GM10248 (cell line): ENCODE results near the gene ZFAND2B.

Source experiments
- CTCF ChIA-PET: fragments of 300-600 bp; sonication (Branson Sonifier 250); formaldehyde crosslinking; extraction: SDS; loops from one replicate; lab custom pipeline; 2021; ENCODE audit warnings: antibody characterized with exemption; lab: Yijun Ruan, JAX
- POLR2A ChIA-PET: fragments of 350-650 bp; sonication (Branson Sonifier 250); formaldehyde crosslinking; extraction: SDS; loops from one replicate; lab custom pipeline; 2020; ENCODE audit warnings: antibody characterized with exemption; lab: Yijun Ruan, JAX
- DNase-seq: peaks from one replicate; pipeline ENCODE4 v3.0.0; 2012; ENCODE audit errors: extremely low spot score
- TF ChIP-seq, protein P1 (sequence below): IDR thresholded peaks from 2 replicates; pipeline ENCODE4 v1.5.1; 2012; ENCODE audit warnings: mild to moderate bottlenecking, low read depth; ENCODE audit errors: extremely low read depth, missing control alignments, control extremely low read depth

ZFAND2B gene

DNA sequence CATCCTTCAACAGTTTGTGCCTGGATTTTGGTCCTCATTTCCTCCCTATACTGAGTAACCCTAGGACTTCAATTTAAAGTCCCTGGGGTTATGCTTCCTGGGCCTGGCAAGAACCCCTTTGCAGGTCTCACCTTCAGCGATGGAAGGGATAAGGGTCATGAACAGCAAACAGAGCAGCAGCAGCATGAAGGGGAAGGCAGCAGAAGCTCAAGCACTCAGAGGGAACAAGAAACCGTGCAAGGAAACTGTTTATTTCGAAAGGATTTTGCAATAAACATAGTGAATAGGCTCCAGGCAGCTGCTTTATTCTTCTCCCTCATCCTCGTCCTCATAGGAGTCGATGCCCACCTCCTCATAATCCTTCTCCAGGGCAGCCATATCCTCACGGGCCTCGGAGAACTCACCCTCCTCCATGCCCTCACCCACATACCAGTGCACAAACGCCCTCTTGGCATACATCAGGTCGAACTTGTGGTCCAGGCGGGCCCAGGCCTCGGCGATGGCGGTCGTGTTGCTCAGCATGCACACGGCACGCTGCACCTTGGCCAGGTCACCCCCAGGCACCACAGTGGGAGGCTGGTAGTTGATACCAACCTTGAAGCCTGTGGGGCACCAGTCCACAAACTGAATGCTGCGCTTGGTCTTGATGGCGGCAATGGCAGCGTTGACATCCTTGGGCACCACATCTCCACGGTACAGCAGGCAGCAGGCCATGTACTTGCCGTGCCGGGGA is 43.6 kb downstream of the ZFAND2B start:
- TF ChIP-seq, protein P1, sequence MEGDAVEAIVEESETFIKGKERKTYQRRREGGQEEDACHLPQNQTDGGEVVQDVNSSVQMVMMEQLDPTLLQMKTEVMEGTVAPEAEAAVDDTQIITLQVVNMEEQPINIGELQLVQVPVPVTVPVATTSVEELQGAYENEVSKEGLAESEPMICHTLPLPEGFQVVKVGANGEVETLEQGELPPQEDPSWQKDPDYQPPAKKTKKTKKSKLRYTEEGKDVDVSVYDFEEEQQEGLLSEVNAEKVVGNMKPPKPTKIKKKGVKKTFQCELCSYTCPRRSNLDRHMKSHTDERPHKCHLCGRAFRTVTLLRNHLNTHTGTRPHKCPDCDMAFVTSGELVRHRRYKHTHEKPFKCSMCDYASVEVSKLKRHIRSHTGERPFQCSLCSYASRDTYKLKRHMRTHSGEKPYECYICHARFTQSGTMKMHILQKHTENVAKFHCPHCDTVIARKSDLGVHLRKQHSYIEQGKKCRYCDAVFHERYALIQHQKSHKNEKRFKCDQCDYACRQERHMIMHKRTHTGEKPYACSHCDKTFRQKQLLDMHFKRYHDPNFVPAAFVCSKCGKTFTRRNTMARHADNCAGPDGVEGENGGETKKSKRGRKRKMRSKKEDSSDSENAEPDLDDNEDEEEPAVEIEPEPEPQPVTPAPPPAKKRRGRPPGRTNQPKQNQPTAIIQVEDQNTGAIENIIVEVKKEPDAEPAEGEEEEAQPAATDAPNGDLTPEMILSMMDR: no peak
- no peak for DNase-seq
- ChIA-PET POLR2A (interaction anchor here (1.3 to 1.9 kb wide), 2 partner anchors 12 to 29 kb away, joined by 6 to 11 read pairs; partner anchors contain the start of gene DNAJB2), CTCF (interaction anchor here (0.8 to 10.2 kb wide), 8 partner anchors 11 to 96 kb away, joined by 3 to 116 read pairs (median 3); partner anchors contain the start of gene DNAJB2)

DNA sequence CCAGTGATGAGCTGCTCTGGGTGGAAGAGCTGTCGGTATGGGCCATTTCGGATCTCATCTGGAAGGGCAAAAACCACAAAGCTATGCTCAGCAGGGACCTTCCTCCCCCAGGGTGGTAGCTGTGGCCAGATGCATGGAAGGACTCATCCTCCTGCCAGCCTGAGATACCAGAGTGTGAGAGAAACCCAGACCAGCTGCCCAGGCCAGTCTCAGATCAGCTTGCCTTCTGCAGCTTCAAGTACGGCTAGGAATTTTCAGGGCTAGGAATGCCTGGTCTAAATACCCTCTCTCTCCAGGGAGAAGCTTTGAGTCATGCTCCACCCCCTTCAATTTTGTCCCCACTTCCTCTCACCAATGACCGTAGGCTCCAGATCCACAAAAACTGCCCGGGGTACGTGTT is 45.1 kb downstream of the ZFAND2B start:
- ChIA-PET POLR2A (interaction anchor here (0.9 to 1.6 kb wide), 3 partner anchors 34 to 75 kb away, joined by 3 to 8 read pairs (median 4); partner anchors contain the start of gene CNPPD1), CTCF (interaction anchor here (1.4 to 10.2 kb wide), 5 partner anchors 10 to 92 kb away, joined by 3 to 116 read pairs (median 4); no protein-coding TSS in a partner anchor)
- DNase-seq: no peak
- TF ChIP-seq, protein P1: no peak

DNA sequence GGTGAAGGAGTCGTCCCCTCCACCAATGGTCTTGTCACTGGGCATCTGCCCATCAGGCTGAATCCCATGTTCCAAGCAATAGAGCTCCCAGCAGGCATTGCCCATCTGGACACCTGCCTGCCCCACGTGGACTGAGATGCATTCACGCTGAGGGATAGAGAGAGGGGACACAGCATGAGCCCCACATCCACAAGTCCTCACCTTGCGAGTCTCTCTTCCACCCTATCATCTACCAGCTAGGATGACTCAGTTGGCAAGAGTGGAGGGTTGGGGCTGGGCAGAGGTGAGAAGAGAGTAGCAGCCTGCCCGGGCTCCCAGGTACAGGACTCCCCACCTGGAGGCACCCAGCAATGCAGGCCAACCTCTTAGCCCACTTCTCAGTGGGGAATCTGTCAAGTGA is 45.5 kb downstream of the ZFAND2B start:
- TF ChIP-seq, protein P1: no peak
- ChIA-PET POLR2A (interaction anchor here (0.6 to 2.8 kb wide), 7 partner anchors 13 to 512 kb away, joined by 3 to 13 read pairs (median 4); partner anchors contain the start of gene CNPPD1), CTCF (interaction anchor here (0.8 to 10.2 kb wide), 10 partner anchors 10 to 136 kb away, joined by 3 to 116 read pairs (median 4); partner anchors contain the start of genes ANKZF1, ATG9A and DNPEP)
- no peak for DNase-seq

DNA sequence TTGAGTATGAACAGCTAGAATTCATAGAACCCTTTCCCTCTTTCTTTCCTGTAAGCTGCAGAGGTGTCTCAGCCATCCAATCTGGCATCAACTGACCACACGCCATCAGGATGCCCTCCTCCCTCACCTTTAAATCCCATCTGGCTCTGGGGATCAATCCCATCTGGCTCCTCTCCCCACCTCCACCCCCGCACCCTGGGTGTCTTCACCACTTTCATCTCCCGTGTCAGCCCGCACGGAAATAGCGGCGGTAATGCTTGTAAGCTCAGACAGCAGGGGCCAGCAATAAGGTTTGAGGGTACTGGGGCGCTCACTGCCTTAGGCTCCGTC is 46.0 kb downstream of the ZFAND2B start:
- TF ChIP-seq, protein P1: no peak
- DNase-seq: no peak
- POLR2A ChIA-PET: interaction anchor here (0.5 to 2.8 kb wide), 18 partner anchors 8 to 512 kb away, joined by 3 to 16 read pairs (median 5); partner anchors contain the start of genes CNPPD1 and ZFAND2B
- CTCF ChIA-PET: interaction anchor here (0.8 to 10.2 kb wide), 12 partner anchors 9 to 135 kb away, joined by 3 to 116 read pairs (median 4); partner anchors contain the start of genes ANKZF1, ATG9A, DNAJB2 and DNPEP

DNA sequence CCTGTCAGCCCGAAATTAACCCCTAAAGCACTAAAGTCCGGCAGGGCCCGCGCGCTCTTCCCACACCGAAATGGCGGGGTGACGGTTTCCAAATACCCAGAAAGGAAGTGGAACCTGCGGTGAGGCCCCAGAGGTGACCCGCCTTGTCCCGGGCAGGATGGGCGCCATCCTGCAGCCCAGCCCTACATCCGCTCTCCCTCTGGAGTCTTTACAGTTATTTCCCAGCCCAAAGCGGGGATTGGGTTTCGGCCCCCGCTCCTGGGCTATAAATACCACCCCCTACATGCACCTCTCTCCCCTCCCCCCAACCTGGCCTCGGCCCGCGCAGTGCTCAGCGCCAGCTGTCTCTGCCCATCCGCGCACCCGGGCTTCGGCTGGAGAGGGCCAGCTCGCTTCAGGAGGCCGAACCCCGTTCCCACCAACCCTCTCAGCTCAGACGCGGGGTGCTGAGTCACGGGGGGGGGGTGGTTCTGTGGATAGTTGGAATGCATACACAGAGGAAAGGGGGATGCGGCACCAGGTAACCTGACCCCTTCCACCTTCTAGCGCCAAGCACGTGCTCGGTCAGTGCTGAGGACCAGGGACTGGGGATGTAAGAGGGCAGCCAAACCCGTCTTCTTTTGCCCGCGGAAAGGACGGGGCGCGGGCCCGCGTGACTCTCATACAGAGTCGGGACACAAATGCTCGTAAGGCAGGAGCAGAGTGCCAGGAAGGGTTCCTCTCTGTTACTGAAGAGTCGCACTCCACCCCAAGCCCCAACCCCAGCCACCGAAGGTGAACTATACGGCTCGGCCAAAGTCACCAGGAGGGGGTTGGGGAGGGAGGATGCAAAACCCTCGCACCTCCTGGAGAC is 46.5 kb downstream of the ZFAND2B start, which contains the start of gene TUBA4B:
Gene TUBA4B (plus strand): TSS at position 344 of the 853 bp plus-strand sequence. CDS start 165 bp downstream, at position 509.
- DNase-seq: peak; percentile 50
- TF ChIP-seq, protein P1: no peak
- ChIA-PET POLR2A (interaction anchor here (0.5 to 2.8 kb wide), 19 partner anchors 8 to 513 kb away, joined by 3 to 16 read pairs (median 5); partner anchors contain the start of genes GLB1L, STK16 and ZFAND2B), CTCF (interaction anchor here (0.8 to 10.2 kb wide), 12 partner anchors 8 to 135 kb away, joined by 3 to 116 read pairs (median 4); partner anchors contain the start of genes ANKZF1, ATG9A, DNAJB2 and DNPEP)
